Upper lobe of left lung (tissue), 6 donors: Measurements from ENCODE around the gene SEMA6D. TPM values are rescaled to one million over a fixed set of nuclear protein-coding genes. Genes with fewer than 3 reads are reported as not detected.

Experiments
- ATAC-seq, 2 donors: fragments of 200-7000 bp; cut with Tn5 transposase; one replicate each; pipeline ENCODE4 v1.9.1; 2022; ENCODE audit warnings: mild to moderate bottlenecking in 2 of 2, moderate library complexity in 2 of 2; ENCODE audit not compliant: low FRiP score in 2 of 2
- DNase-seq, 2 donors: peaks; one replicate each; pipeline ENCODE4 v3.0.0-alpha.2; 2019 to 2020
- H3K27ac ChIP-seq, 4 donors: fragments of 200-600 bp; sonication (generic); one replicate each; pipeline ENCODE4 v1.5.1; 2016 to 2019
- H3K27me3 ChIP-seq, 4 donors: fragments of 200-600 bp; sonication (generic); one replicate each; pipeline ENCODE4 v1.5.1; 2017 to 2019
- H3K36me3 ChIP-seq, 4 donors: fragments of 200-600 bp; sonication (generic); one replicate each; pipeline ENCODE4 v1.5.1; 2016 to 2019
- H3K4me1 ChIP-seq, 4 donors: fragments of 200-600 bp; sonication (generic); one replicate each; pipeline ENCODE4 v1.5.1; 2018 to 2019
- H3K4me3 ChIP-seq, 4 donors: fragments of 200-600 bp; sonication (generic); one replicate each; pipeline ENCODE4 v1.5.1; 2017 to 2019; ENCODE audit warnings: mild to moderate bottlenecking in 2 of 4, moderate library complexity in 1 of 4
- H3K9me3 ChIP-seq, 4 donors: fragments of 200-600 bp; sonication (generic); one replicate each; pipeline ENCODE4 v1.5.1; 2018 to 2019
- CTCF ChIP-seq, 6 experiments: fragments of 450-650 bp in 4 of 6; fragments of 200-600 bp in 2 of 6; sonication (generic) in 2 of 6; IDR thresholded peaks; one replicate each; pipeline ENCODE4 v1.5.1; 2016 to 2019; ENCODE audit warnings: antibody characterized with exemption in 6 of 6
- EP300 ChIP-seq, 4 donors: sonication (generic); formaldehyde crosslinking; IDR thresholded peaks; one replicate each; pipeline ENCODE4 v1.5.1; 2017; ENCODE audit warnings: antibody characterized with exemption in 4 of 4, control low read depth in 2 of 4
- POLR2A ChIP-seq, 4 donors: fragments of 450-650 bp; IDR thresholded peaks; one replicate each; pipeline ENCODE4 v1.5.1; 2016 to 2017; ENCODE audit warnings: antibody characterized with exemption in 4 of 4, mild to moderate bottlenecking in 2 of 4
- POLR2AphosphoS5 ChIP-seq, 2 donors: sonication (generic); formaldehyde crosslinking; IDR thresholded peaks; one replicate each; pipeline ENCODE4 v1.5.1; 2017; ENCODE audit warnings: antibody characterized with exemption in 2 of 2
- WGBS, 2 donors: methylation state at CpG; one replicate each; pipeline ENCODE4 v1.1.5; 2017 to 2018; 5-methylcytosine and 5-hydroxymethylcytosine counted together
- total RNA-seq, 6 donors: library from RNA; depleted of rRNA in 4 of 6; stranded (reverse); fragments of >200 nt in 4 of 6; gene quantifications; one replicate each; pipeline versions ENCODE4 v1.1.0 to v1.2.1, GENCODE V29; 2016 to 2021
- donor health status: DM: no; HTN: no; CAD: no; lungs with moderate emphysema.
- donor health status: DM: no; HTN: yes; CAD: no; lungs with severe emphysema.

The SEMA6D gene
- 10 to 100 TPM in 2 of 6 donors, 1 to 10 TPM in 4; 6.9 to 10.5 (median 9.0) TPM for total RNA-seq

- Histone ChIP-seq H3K9me3 (no peaks in the 10 kb centered on the region), H3K36me3 (no peaks in the 10 kb centered on the region), H3K27me3 (peaks cover 0 to 4% (median 2%) of the 10 kb centered on the region in 4 donors), H3K27ac (peak within 1 kb of the TSS; percentile 69 to 79 (median 77)), H3K4me1 (peaks cover 4 to 27% (median 15%) of the 10 kb centered on the region in 4 donors), H3K4me3 (peak within 1 kb of the TSS; percentile 57 to 71 (median 66))
- DNase-seq (peak; percentile 54 to 92), ATAC-seq (peak; percentile 52 to 87)
- WGBS, 2 donors: 0 to 3% methylated on average over 14 to 37 of the region's 40 CpGs
- TF ChIP-seq CTCF (IDR thresholded peaks at IDR 0.05): peak; percentile 22 to 65 (median 49)
- TF ChIP-seq EP300 (IDR thresholded peaks at IDR 0.05): no peak
- TF ChIP-seq POLR2A (IDR thresholded peaks at IDR 0.05): peak in 1 of 4 donors; percentile 15
- TF ChIP-seq POLR2AphosphoS5 (IDR thresholded peaks at IDR 0.05): peak in 1 of 2 donors; percentile 6
These were observed at the start of gene SEMA6D for GRCh38 chr15:47717036-47717612. TSS of gene SEMA6D (plus strand) at chr15:47717505. CDS start at chr15:47759799, 42,294 bp downstream.

GRCh38 chr15:47669221-47669620, 48.1 kb upstream of the SEMA6D start:
- peaks cover 0 to 13% (median 9%) of the 10 kb centered on the region in 4 donors for H3K4me1 ChIP-seq
- no peaks in the 10 kb centered on the region for H3K36me3 ChIP-seq
- DNase-seq (no peak), ATAC-seq (no peak)
- no peak overlapping the region for H3K4me3 ChIP-seq
- no peak overlapping the region for H3K27ac ChIP-seq
- no peaks in the 10 kb centered on the region for H3K9me3 ChIP-seq
- no peaks in the 10 kb centered on the region for H3K27me3 ChIP-seq
- WGBS, 2 donors: 58 to 73% methylated on average over 2 of the region's 2 CpGs
- TF ChIP-seq POLR2A (IDR thresholded peaks at IDR 0.05) (no peak), EP300 (IDR thresholded peaks at IDR 0.05) (no peak), CTCF (IDR thresholded peaks at IDR 0.05) (no peak), POLR2AphosphoS5 (IDR thresholded peaks at IDR 0.05) (no peak)

- ATAC-seq (no peak), DNase-seq (no peak)
- WGBS, 2 donors: 93 to 95% methylated on average over 1 of the region's 1 CpG
- Histone ChIP-seq H3K4me3 (no peak overlapping the region), H3K4me1 (peaks cover 0 to 13% (median 9%) of the 10 kb centered on the region in 4 donors), H3K36me3 (no peaks in the 10 kb centered on the region), H3K27ac (no peak overlapping the region), H3K9me3 (no peaks in the 10 kb centered on the region), H3K27me3 (no peaks in the 10 kb centered on the region)
- TF ChIP-seq EP300 (IDR thresholded peaks at IDR 0.05) (no peak), POLR2AphosphoS5 (IDR thresholded peaks at IDR 0.05) (no peak), POLR2A (IDR thresholded peaks at IDR 0.05) (no peak), CTCF (IDR thresholded peaks at IDR 0.05) (no peak)
These were observed 46.9 kb upstream of the SEMA6D start for GRCh38 chr15:47670365-47670764.

- H3K9me3 ChIP-seq: no peaks in the 10 kb centered on the region
- H3K4me1 ChIP-seq: peaks cover 0 to 12% (median 7%) of the 10 kb centered on the region in 4 donors
- H3K36me3 ChIP-seq: no peaks in the 10 kb centered on the region
- peak overlapping the region in 1 of 4 donors; percentile 45 for H3K27ac ChIP-seq
- no peaks in the 10 kb centered on the region for H3K27me3 ChIP-seq
- H3K4me3 ChIP-seq: no peak overlapping the region
- 7 to 20% methylated on average over 5 of the region's 5 CpGs for WGBS, 2 donors
- ATAC-seq (peak in 1 of 2 donors; percentile 30), DNase-seq (no peak)
- TF ChIP-seq EP300 (IDR thresholded peaks at IDR 0.05): no peak
- TF ChIP-seq POLR2A (IDR thresholded peaks at IDR 0.05): no peak
- no peak for TF ChIP-seq POLR2AphosphoS5 (IDR thresholded peaks at IDR 0.05)
- TF ChIP-seq CTCF (IDR thresholded peaks at IDR 0.05): no peak
These were observed 44.0 kb upstream of the SEMA6D start for GRCh38 chr15:47673232-47673761.
